Neural cell (in vitro differentiated cells): Measurements from ENCODE around the gene ZFPM1. TPM values are rescaled to one million over a fixed set of nuclear protein-coding genes. Genes with fewer than 3 reads are reported as not detected.

ENCODE experiments used
- H2AFZ ChIP-seq: fragments of 200-600, 300-800 bp; sonication (generic), shearing (Covaris generic); 2 replicates; pipeline ENCODE4 v1.6.0; 2014; ENCODE audit warnings: low read depth, mild to moderate bottlenecking, antibody characterized with exemption, low read length, moderate library complexity
- H3F3A ChIP-seq: fragments of 200-600 bp; shearing (Covaris generic); 2 replicates; pipeline ENCODE4 v1.6.1; 2016; ENCODE audit warnings: mild to moderate bottlenecking, moderate library complexity, mixed read lengths, antibody characterized with exemption, low read length; ENCODE audit not compliant: insufficient read depth, poor library complexity, severe bottlenecking
- H3K27ac ChIP-seq: fragments of 200-600, 300-800 bp; sonication (generic), shearing (Covaris generic); 2 replicates; pipeline ENCODE4 v1.5.1; 2014; ENCODE audit warnings: mild to moderate bottlenecking, low read length, moderate library complexity
- H3K27me3 ChIP-seq: fragments of 300-800, 200-600 bp; sonication (generic), shearing (Covaris generic); 2 replicates; pipeline ENCODE4 v1.6.0; 2014; ENCODE audit warnings: mild to moderate bottlenecking, low read depth, low read length, moderate library complexity; ENCODE audit not compliant: insufficient read depth
- H3K36me3 ChIP-seq: fragments of 300-800, 200-600 bp; sonication (generic), shearing (Covaris generic); 2 replicates; pipeline ENCODE4 v1.5.1; 2014; ENCODE audit warnings: mild to moderate bottlenecking, antibody characterized with exemption, low read length, moderate library complexity; ENCODE audit not compliant: insufficient read depth
- H3K4me2 ChIP-seq: fragments of 300-800, 200-600 bp; sonication (generic), shearing (Covaris generic); 2 replicates; pipeline ENCODE4 v1.6.0; 2014; ENCODE audit warnings: mild to moderate bottlenecking, low read length
- H3K4me3 ChIP-seq: fragments of 300-800, 200-600 bp; sonication (generic), shearing (Covaris generic); 2 replicates; pipeline ENCODE4 v1.5.1; 2014; ENCODE audit warnings: mild to moderate bottlenecking, low read length, moderate library complexity
- H3K79me2 ChIP-seq: fragments of 200-600 bp; shearing (Covaris generic); replicated peaks from 2 replicates; pipeline ENCODE4 v1.6.0; 2014; ENCODE audit warnings: mild to moderate bottlenecking, low read length, moderate library complexity; ENCODE audit not compliant: insufficient read depth
- H3K9ac ChIP-seq: fragments of 300-800, 200-600 bp; sonication (generic), shearing (Covaris generic); 2 replicates; pipeline ENCODE4 v1.6.1; 2016; ENCODE audit warnings: mild to moderate bottlenecking, low read length, mixed read lengths
- H3K9me2 ChIP-seq: fragments of 200-600 bp; shearing (Covaris generic); 2 replicates; pipeline ENCODE4 v1.6.1; 2016; ENCODE audit warnings: mild to moderate bottlenecking, low read length, mixed read lengths; ENCODE audit not compliant: insufficient read depth
- H3K9me3 ChIP-seq: fragments of 200-600, 300-800 bp; sonication (generic), shearing (Covaris generic); 2 replicates; pipeline ENCODE4 v1.6.1; 2016; ENCODE audit warnings: mild to moderate bottlenecking, mixed run types, low read length, moderate library complexity, mixed read lengths
- H4K20me1 ChIP-seq: fragments of 200-600 bp; shearing (Covaris generic); 2 replicates; pipeline ENCODE4 v1.6.1; 2016; ENCODE audit warnings: mild to moderate bottlenecking, mixed run types; ENCODE audit not compliant: insufficient read depth
- CTCF ChIP-seq: fragments of 450-650 bp; IDR thresholded peaks from 2 replicates; pipeline ENCODE4 v1.5.1; 2014; ENCODE audit warnings: antibody characterized with exemption, mild to moderate bottlenecking, moderate library complexity; ENCODE audit not compliant: poor library complexity, severe bottlenecking
- EP300 ChIP-seq: fragments of 450-650 bp; conservative IDR thresholded peaks from 2 replicates; pipeline ENCODE4 v1.6.1; 2014; ENCODE audit warnings: antibody characterized with exemption, mild to moderate bottlenecking, moderate library complexity; ENCODE audit not compliant: poor library complexity, severe bottlenecking
- EZH2 ChIP-seq: fragments of 200-600, 300-800 bp; shearing (Covaris generic), sonication (generic); IDR thresholded peaks from 2 replicates; pipeline ENCODE4 v1.6.1; 2014; ENCODE audit warnings: antibody characterized with exemption, low read length, borderline replicate concordance, mild to moderate bottlenecking; ENCODE audit not compliant: insufficient read depth, poor library complexity, severe bottlenecking
- MXI1 ChIP-seq: fragments of 450-650 bp; conservative IDR thresholded peaks from 2 replicates; pipeline ENCODE4 v1.6.1; 2014; ENCODE audit warnings: antibody characterized with exemption, mild to moderate bottlenecking; ENCODE audit not compliant: poor library complexity, severe bottlenecking
- POLR2AphosphoS5 ChIP-seq: IDR thresholded peaks from 2 replicates; pipeline ENCODE4 v1.6.1; 2012
- RAD21 ChIP-seq: fragments of 450-650 bp; conservative IDR thresholded peaks from 2 replicates; pipeline ENCODE4 v1.6.1; 2014; ENCODE audit warnings: antibody characterized with exemption, mild to moderate bottlenecking, moderate library complexity
- REST ChIP-seq: IDR thresholded peaks from 2 replicates; pipeline ENCODE4 v1.6.1; 2012; ENCODE audit warnings: borderline replicate concordance
- SMC3 ChIP-seq: fragments of 450-650 bp; conservative IDR thresholded peaks from 2 replicates; pipeline ENCODE4 v1.6.1; 2014; ENCODE audit warnings: antibody characterized with exemption, mild to moderate bottlenecking, moderate library complexity; ENCODE audit not compliant: poor library complexity
- TAF1 ChIP-seq: IDR thresholded peaks from 2 replicates; pipeline ENCODE4 v1.6.1; 2012; ENCODE audit warnings: low read depth
- polyA plus RNA-seq: library from polyadenylated mRNA; depleted of rRNA; stranded (reverse); fragments of >200 nt; gene quantifications from 2 replicates; pipeline ENCODE4 v1.2.3, GENCODE V29; 2014

ZFPM1 gene
- polyA plus RNA-seq, 1 donor from 2014 or later, result 0.41 TPM

- Histone ChIP-seq H3K4me3 (no peak overlapping the region), H3K27ac (no peak overlapping the region), H3K9ac (no peak overlapping the region), H3K79me2 (no peaks in the 10 kb centered on the region), H2AFZ (no peak overlapping the region), H3K9me2 (no peaks in the 10 kb centered on the region), H3K27me3 (no peaks in the 10 kb centered on the region), H3K9me3 (no peaks in the 10 kb centered on the region), H3F3A (no peaks in the 10 kb centered on the region), H3K4me2 (no peak overlapping the region), H4K20me1 (no peaks in the 10 kb centered on the region), H3K36me3 (no peaks in the 10 kb centered on the region)
- TF ChIP-seq MXI1 (no peak), POLR2AphosphoS5 (no peak), SMC3 (no peak), CTCF (no peak), RAD21 (no peak), TAF1 (no peak), EP300 (no peak), REST (no peak), EZH2 (no peak)
These were observed 27.0 kb downstream of the ZFPM1 start for GRCh38 chr16:88479793-88480760.

GRCh38 chr16:88480829-88481228 is 27.7 kb downstream of the ZFPM1 start:
- no peaks in the 10 kb centered on the region for H3K9me3 ChIP-seq
- no peak overlapping the region for H3K9ac ChIP-seq
- no peaks in the 10 kb centered on the region for H3F3A ChIP-seq
- no peak overlapping the region for H3K27ac ChIP-seq
- no peaks in the 10 kb centered on the region for H3K36me3 ChIP-seq
- no peaks in the 10 kb centered on the region for H4K20me1 ChIP-seq
- no peaks in the 10 kb centered on the region for H3K79me2 ChIP-seq
- H2AFZ ChIP-seq, result no peak overlapping the region
- H3K4me2 ChIP-seq, result no peak overlapping the region
- TF ChIP-seq TAF1 (no peak), EP300 (no peak), RAD21 (no peak), EZH2 (no peak), CTCF (no peak), SMC3 (no peak), REST (no peak), MXI1 (no peak)
- H3K4me3 ChIP-seq, result no peak overlapping the region
- H3K27me3 ChIP-seq, result no peaks in the 10 kb centered on the region
- no peaks in the 10 kb centered on the region for H3K9me2 ChIP-seq
